GM12874 (cell line): ENCODE data around the gene ZSWIM9.

ENCODE experiments used
- CTCF ChIP-seq: IDR thresholded peaks from 2 replicates; pipeline ENCODE4 v1.5.1; 2011; ENCODE audit warnings: low read depth, mild to moderate bottlenecking, control low read depth, low read length, moderate library complexity; ENCODE audit not compliant: insufficient read depth

Gene ZSWIM9

GRCh38 chr19:48186541-48186991 is 16.1 kb downstream of the ZSWIM9 start:
- TF ChIP-seq CTCF = no peak

GRCh38 chr19:48190288-48190884 is 19.9 kb downstream of the ZSWIM9 start:
- TF ChIP-seq CTCF = no peak

GRCh38 chr19:48190885-48191284 is 20.4 kb downstream of the ZSWIM9 start:
- no peak for TF ChIP-seq CTCF

- TF ChIP-seq CTCF = no peak
Observed at GRCh38 chr19:48192750-48193149, 22.3 kb downstream of the ZSWIM9 start.

- TF ChIP-seq CTCF = peak; percentile 64
Observed at GRCh38 chr19:48194041-48194843, 23.8 kb downstream of the ZSWIM9 start.

GRCh38 chr19:48194844-48195830 is 24.7 kb downstream of the ZSWIM9 start:
- no peak for TF ChIP-seq CTCF

GRCh38 chr19:48196321-48196763 is 25.9 kb downstream of the ZSWIM9 start:
- TF ChIP-seq CTCF = no peak
